ENCODE measurements around the gene TAF1D. TPM values are rescaled to one million over a fixed set of nuclear protein-coding genes. Genes with fewer than 3 reads are reported as not detected.

The TAF1D gene
- polyA plus RNA-seq, 1 donor from 2014 or later = 204 TPM

GRCh38 chr11:93737904-93738612 lies 3.2 kb downstream of the TAF1D start:
- TF ChIP-seq MXI1 (conservative IDR thresholded peaks at IDR 0.05; ENCODE audit: poor library complexity, severe bottlenecking) (no peak), RAD21 (conservative IDR thresholded peaks at IDR 0.05) (no peak), EZH2 (IDR thresholded peaks at IDR 0.05; ENCODE audit: borderline replicate concordance, insufficient read depth, low read length, poor library complexity, severe bottlenecking) (no peak), REST (IDR thresholded peaks at IDR 0.05; ENCODE audit: borderline replicate concordance) (no peak), EP300 (conservative IDR thresholded peaks at IDR 0.05; ENCODE audit: poor library complexity, severe bottlenecking) (no peak), TAF1 (IDR thresholded peaks at IDR 0.05; ENCODE audit: low read depth) (no peak), SMC3 (conservative IDR thresholded peaks at IDR 0.05; ENCODE audit: poor library complexity) (no peak), POLR2AphosphoS5 (IDR thresholded peaks at IDR 0.05) (no peak), CTCF (IDR thresholded peaks at IDR 0.05; ENCODE audit: poor library complexity, severe bottlenecking) (no peak)
- no peak overlapping the region for H3K9ac ChIP-seq (ENCODE audit: low read length)
- peak overlapping the region; percentile 64 for H3K4me2 ChIP-seq (ENCODE audit: low read length)
- H3F3A ChIP-seq (ENCODE audit: insufficient read depth, low read length, poor library complexity, severe bottlenecking) = no peaks in the 10 kb centered on the region
- no peak overlapping the region for H2AFZ ChIP-seq (ENCODE audit: low read depth, low read length)
- no peaks in the 10 kb centered on the region for H3K9me2 ChIP-seq (ENCODE audit: insufficient read depth, low read length)
- peaks cover 46% of the 10 kb centered on the region for H3K79me2 ChIP-seq (replicated peaks; ENCODE audit: insufficient read depth, low read length)
- H3K27ac ChIP-seq (ENCODE audit: low read length) = no peak overlapping the region
- no peaks in the 10 kb centered on the region for H3K9me3 ChIP-seq (ENCODE audit: low read length)
- H4K20me1 ChIP-seq (ENCODE audit: insufficient read depth) = no peaks in the 10 kb centered on the region
- H3K27me3 ChIP-seq (ENCODE audit: insufficient read depth, low read depth, low read length) = no peaks in the 10 kb centered on the region
- H3K4me3 ChIP-seq (ENCODE audit: low read length) = peak overlapping the region; percentile 87
- peaks cover 17% of the 10 kb centered on the region for H3K36me3 ChIP-seq (ENCODE audit: insufficient read depth, low read length)

GRCh38 chr11:93736129-93736528 lies 5.2 kb downstream of the TAF1D start:
- H2AFZ ChIP-seq (ENCODE audit: low read depth, low read length) = no peak overlapping the region
- H3K27me3 ChIP-seq (ENCODE audit: insufficient read depth, low read depth, low read length) = no peaks in the 10 kb centered on the region
- peaks cover 34% of the 10 kb centered on the region for H3K79me2 ChIP-seq (replicated peaks; ENCODE audit: insufficient read depth, low read length)
- no peaks in the 10 kb centered on the region for H3K9me3 ChIP-seq (ENCODE audit: low read length)
- H3K9ac ChIP-seq (ENCODE audit: low read length) = no peak overlapping the region
- H3K4me3 ChIP-seq (ENCODE audit: low read length) = no peak overlapping the region
- H4K20me1 ChIP-seq (ENCODE audit: insufficient read depth) = no peaks in the 10 kb centered on the region
- no peak overlapping the region for H3K4me2 ChIP-seq (ENCODE audit: low read length)
- no peaks in the 10 kb centered on the region for H3F3A ChIP-seq (ENCODE audit: insufficient read depth, low read length, poor library complexity, severe bottlenecking)
- H3K36me3 ChIP-seq (ENCODE audit: insufficient read depth, low read length) = peaks cover 19% of the 10 kb centered on the region
- no peak for TF ChIP-seq REST (IDR thresholded peaks at IDR 0.05; ENCODE audit: borderline replicate concordance)
- no peak for TF ChIP-seq MXI1 (conservative IDR thresholded peaks at IDR 0.05; ENCODE audit: poor library complexity, severe bottlenecking)
- no peak for TF ChIP-seq EP300 (conservative IDR thresholded peaks at IDR 0.05; ENCODE audit: poor library complexity, severe bottlenecking)
- TF ChIP-seq EZH2 (IDR thresholded peaks at IDR 0.05; ENCODE audit: borderline replicate concordance, insufficient read depth, low read length, poor library complexity, severe bottlenecking) = no peak
- TF ChIP-seq RAD21 (conservative IDR thresholded peaks at IDR 0.05) = no peak
- TF ChIP-seq TAF1 (IDR thresholded peaks at IDR 0.05; ENCODE audit: low read depth) = no peak
- TF ChIP-seq CTCF (IDR thresholded peaks at IDR 0.05; ENCODE audit: poor library complexity, severe bottlenecking) = no peak
- no peak for TF ChIP-seq POLR2AphosphoS5 (IDR thresholded peaks at IDR 0.05)
- no peak for TF ChIP-seq SMC3 (conservative IDR thresholded peaks at IDR 0.05; ENCODE audit: poor library complexity)
- no peak overlapping the region for H3K27ac ChIP-seq (ENCODE audit: low read length)
- H3K9me2 ChIP-seq (ENCODE audit: insufficient read depth, low read length) = no peaks in the 10 kb centered on the region
